ENCODE results near the gene CAND1.
"Not testable (repeated sequence)": the region's sequence is repeated elsewhere in the genome, so short reads cannot be mapped to it uniquely, and the experiment has no call there.

CAND1 gene

DNA sequence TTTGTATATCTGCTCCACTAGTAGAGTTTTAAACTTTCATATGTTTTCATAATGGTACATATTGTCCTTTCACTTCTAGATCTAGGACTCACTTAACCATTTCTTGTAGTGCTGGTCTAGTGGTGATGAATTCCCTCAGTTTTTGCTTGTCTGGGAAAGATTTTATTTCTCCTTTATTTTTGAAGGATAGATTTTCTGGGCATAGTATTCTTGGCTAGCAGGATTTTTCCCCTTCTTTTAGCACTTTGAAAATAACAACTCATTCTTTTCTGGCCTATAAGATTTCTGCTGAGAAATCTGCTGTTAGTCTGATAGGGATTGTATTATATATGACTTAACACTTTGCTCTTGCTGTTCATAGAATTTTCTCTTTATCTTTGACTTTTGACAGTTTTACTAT, 69.3 kb downstream of the CAND1 start:
- no peaks in the 10 kb centered on the region for H3K36me3 ChIP-seq (ENCODE audit: insufficient read depth, low read length)
- H3K4me2 ChIP-seq (ENCODE audit: low read depth, low read length, poor library complexity, severe bottlenecking) = no peak overlapping the region
- peaks cover 13% of the 10 kb centered on the region; the same call in 1 of the 2 replicates for H3K9me3 ChIP-seq (ENCODE audit: insufficient read depth, low read depth, low read length)
- no peak overlapping the region for H3K4me3 ChIP-seq (ENCODE audit: low read length, poor library complexity, severe bottlenecking)
- no peaks in the 10 kb centered on the region for H3K9me2 ChIP-seq (replicated peaks; ENCODE audit: low read depth, low read length)
- H3K27me3 ChIP-seq (ENCODE audit: insufficient read depth, low read length, poor library complexity, severe bottlenecking) = no peaks in the 10 kb centered on the region
- no peak overlapping the region for H3K9ac ChIP-seq (ENCODE audit: low read depth, low read length, poor library complexity, severe bottlenecking)
- TF ChIP-seq, protein P1, sequence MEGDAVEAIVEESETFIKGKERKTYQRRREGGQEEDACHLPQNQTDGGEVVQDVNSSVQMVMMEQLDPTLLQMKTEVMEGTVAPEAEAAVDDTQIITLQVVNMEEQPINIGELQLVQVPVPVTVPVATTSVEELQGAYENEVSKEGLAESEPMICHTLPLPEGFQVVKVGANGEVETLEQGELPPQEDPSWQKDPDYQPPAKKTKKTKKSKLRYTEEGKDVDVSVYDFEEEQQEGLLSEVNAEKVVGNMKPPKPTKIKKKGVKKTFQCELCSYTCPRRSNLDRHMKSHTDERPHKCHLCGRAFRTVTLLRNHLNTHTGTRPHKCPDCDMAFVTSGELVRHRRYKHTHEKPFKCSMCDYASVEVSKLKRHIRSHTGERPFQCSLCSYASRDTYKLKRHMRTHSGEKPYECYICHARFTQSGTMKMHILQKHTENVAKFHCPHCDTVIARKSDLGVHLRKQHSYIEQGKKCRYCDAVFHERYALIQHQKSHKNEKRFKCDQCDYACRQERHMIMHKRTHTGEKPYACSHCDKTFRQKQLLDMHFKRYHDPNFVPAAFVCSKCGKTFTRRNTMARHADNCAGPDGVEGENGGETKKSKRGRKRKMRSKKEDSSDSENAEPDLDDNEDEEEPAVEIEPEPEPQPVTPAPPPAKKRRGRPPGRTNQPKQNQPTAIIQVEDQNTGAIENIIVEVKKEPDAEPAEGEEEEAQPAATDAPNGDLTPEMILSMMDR (conservative IDR thresholded peaks at IDR 0.05; ENCODE audit: low read length) = no peak
- TF ChIP-seq EZH2phosphoT487 (IDR thresholded peaks at IDR 0.05; ENCODE audit: borderline replicate concordance) = no peak
- H3K79me2 ChIP-seq (ENCODE audit: insufficient read depth, low read length) = no peaks in the 10 kb centered on the region
- H4K20me1 ChIP-seq (ENCODE audit: insufficient read depth, low read length, poor library complexity, severe bottlenecking) = no peaks in the 10 kb centered on the region
- H2AFZ ChIP-seq (ENCODE audit: low read length) = no peak overlapping the region
- H3F3A ChIP-seq (ENCODE audit: low read depth) = no peaks in the 10 kb centered on the region
- no peaks in the 10 kb centered on the region for H3K4me1 ChIP-seq (ENCODE audit: insufficient read depth, low read length, poor library complexity, severe bottlenecking)

DNA sequence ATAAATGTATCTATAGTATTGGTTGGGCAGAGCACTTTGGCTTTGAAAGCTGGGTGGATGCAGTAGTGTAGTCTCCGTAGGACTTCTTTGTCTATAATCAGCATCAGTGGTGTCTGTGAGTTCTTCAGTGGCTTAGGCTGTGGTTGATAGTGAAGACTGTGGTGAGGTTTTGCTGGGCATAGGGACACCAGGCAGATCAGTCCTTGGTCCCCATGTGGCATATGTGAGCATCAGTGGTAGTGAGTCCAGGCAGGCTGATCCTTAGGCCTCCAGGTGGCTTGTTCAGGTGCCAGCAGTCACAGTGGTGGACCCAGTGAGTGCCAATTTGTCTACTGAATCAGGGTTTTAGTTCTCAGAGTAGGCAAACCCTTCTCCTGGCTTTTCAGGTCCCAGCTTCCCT, 70.4 kb downstream of the CAND1 start:
- Histone ChIP-seq H3K9me2 (replicated peaks; ENCODE audit: low read depth, low read length) (no peaks in the 10 kb centered on the region), H3F3A (ENCODE audit: low read depth) (no peaks in the 10 kb centered on the region), H3K4me1 (ENCODE audit: insufficient read depth, low read length, poor library complexity, severe bottlenecking) (no peaks in the 10 kb centered on the region)

DNA sequence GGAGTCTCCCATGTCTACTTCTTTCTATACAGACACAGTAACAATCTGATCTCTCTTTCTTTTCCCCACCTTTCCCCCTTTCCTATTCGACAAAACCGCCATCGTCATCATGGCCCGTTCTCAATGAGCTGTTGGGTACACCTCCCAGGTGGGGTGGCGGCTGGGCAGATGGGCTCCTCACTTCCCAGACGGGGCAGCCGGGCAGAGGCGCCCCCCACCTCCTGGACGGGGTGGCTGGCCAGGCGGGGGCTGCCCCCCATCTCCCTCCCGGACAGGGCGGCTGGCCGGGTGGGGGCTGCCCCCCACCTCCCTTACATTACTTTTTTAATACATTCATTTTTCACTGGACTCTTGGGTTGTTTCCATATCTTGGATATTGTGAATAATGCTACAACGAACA, 71.9 kb downstream of the CAND1 start:
- H3K36me3 ChIP-seq (ENCODE audit: insufficient read depth, low read length); H3F3A ChIP-seq (ENCODE audit: low read depth); H3K79me2 ChIP-seq (ENCODE audit: insufficient read depth, low read length); H2AFZ ChIP-seq (ENCODE audit: low read length); H3K4me2 ChIP-seq (ENCODE audit: low read depth, low read length, poor library complexity, severe bottlenecking); H3K4me1 ChIP-seq (ENCODE audit: insufficient read depth, low read length, poor library complexity, severe bottlenecking); H3K4me3 ChIP-seq (ENCODE audit: low read length, poor library complexity, severe bottlenecking); H3K9ac ChIP-seq (ENCODE audit: low read depth, low read length, poor library complexity, severe bottlenecking); H4K20me1 ChIP-seq (ENCODE audit: insufficient read depth, low read length, poor library complexity, severe bottlenecking); H3K27me3 ChIP-seq (ENCODE audit: insufficient read depth, low read length, poor library complexity, severe bottlenecking); H3K9me2 ChIP-seq (replicated peaks; ENCODE audit: low read depth, low read length): not testable (repeated sequence)
- H3K9me3 ChIP-seq (ENCODE audit: insufficient read depth, low read depth, low read length) = peaks cover 13% of the 10 kb centered on the region; the same call in 1 of the 2 replicates

More for the DNA sequence above, 70.4 kb downstream of the CAND1 start:
- Histone ChIP-seq H3K79me2 (ENCODE audit: insufficient read depth, low read length) (no peaks in the 10 kb centered on the region), H3K4me3 (ENCODE audit: low read length, poor library complexity, severe bottlenecking) (no peak overlapping the region), H3K9me3 (ENCODE audit: insufficient read depth, low read depth, low read length) (peaks cover 13% of the 10 kb centered on the region; the same call in 1 of the 2 replicates), H3K4me2 (ENCODE audit: low read depth, low read length, poor library complexity, severe bottlenecking) (no peak overlapping the region), H4K20me1 (ENCODE audit: insufficient read depth, low read length, poor library complexity, severe bottlenecking) (no peaks in the 10 kb centered on the region), H2AFZ (ENCODE audit: low read length) (no peak overlapping the region), H3K9ac (ENCODE audit: low read depth, low read length, poor library complexity, severe bottlenecking) (no peak overlapping the region), H3K36me3 (ENCODE audit: insufficient read depth, low read length) (no peaks in the 10 kb centered on the region), H3K27me3 (ENCODE audit: insufficient read depth, low read length, poor library complexity, severe bottlenecking) (no peaks in the 10 kb centered on the region)
- TF ChIP-seq, protein P1 (conservative IDR thresholded peaks at IDR 0.05; ENCODE audit: low read length) = no peak
- no peak for TF ChIP-seq EZH2phosphoT487 (IDR thresholded peaks at IDR 0.05; ENCODE audit: borderline replicate concordance)

DNA sequence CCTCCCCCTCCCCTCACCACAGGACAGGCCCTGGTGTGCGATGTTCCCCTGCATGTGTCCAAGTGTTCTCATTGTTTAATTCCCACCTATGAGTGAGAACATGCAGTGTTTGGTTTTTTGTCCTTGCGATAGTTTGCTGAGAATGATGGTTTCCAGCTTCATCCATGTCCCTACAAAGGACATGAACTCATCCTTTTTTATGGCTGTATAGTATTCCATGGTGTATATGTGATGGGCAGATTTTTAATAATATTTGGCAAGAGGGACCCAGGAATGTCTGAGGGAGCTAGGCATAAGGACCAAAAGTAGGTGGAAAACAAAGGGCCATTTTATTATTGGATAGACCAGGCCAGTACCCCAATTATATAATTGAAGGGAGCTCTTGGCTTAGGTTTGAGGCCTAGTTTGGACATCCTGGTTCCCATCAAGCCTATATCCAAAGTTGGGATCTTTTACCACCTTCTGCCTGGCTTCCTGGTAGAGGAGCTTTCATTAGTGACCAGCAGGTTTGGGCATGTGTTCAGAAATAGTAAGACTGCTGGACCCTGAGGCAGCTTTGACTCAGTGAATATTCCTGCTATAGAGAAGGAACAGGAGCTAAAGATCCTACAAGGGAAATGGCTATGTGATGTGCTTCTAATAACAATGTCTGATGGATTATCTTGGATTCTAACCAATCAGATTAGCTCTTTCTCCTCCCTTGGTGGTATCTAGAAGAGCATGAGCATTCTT, 76.0 kb downstream of the CAND1 start:
- Histone ChIP-seq H3K79me2 (ENCODE audit: insufficient read depth, low read length) (no peaks in the 10 kb centered on the region), H3K4me2 (ENCODE audit: low read depth, low read length, poor library complexity, severe bottlenecking) (no peak overlapping the region), H3K9me2 (replicated peaks; ENCODE audit: low read depth, low read length) (no peaks in the 10 kb centered on the region), H3K9ac (ENCODE audit: low read depth, low read length, poor library complexity, severe bottlenecking) (no peak overlapping the region), H3F3A (ENCODE audit: low read depth) (no peaks in the 10 kb centered on the region), H3K9me3 (ENCODE audit: insufficient read depth, low read depth, low read length) (no peaks in the 10 kb centered on the region), H3K27me3 (ENCODE audit: insufficient read depth, low read length, poor library complexity, severe bottlenecking) (no peaks in the 10 kb centered on the region), H3K4me3 (ENCODE audit: low read length, poor library complexity, severe bottlenecking) (no peak overlapping the region), H3K36me3 (ENCODE audit: insufficient read depth, low read length) (no peaks in the 10 kb centered on the region), H2AFZ (ENCODE audit: low read length) (no peak overlapping the region), H4K20me1 (ENCODE audit: insufficient read depth, low read length, poor library complexity, severe bottlenecking) (no peaks in the 10 kb centered on the region), H3K4me1 (ENCODE audit: insufficient read depth, low read length, poor library complexity, severe bottlenecking) (no peaks in the 10 kb centered on the region)
- no peak for TF ChIP-seq EZH2phosphoT487 (IDR thresholded peaks at IDR 0.05; ENCODE audit: borderline replicate concordance)
- TF ChIP-seq, protein P1 (conservative IDR thresholded peaks at IDR 0.05; ENCODE audit: low read length) = no peak
